ENCODE data around the gene MPZL2. TPM values are rescaled to one million over a fixed set of nuclear protein-coding genes. Genes with fewer than 3 reads are reported as not detected.

Gene MPZL2
- total and polyA plus RNA-seq, 2 of the 8 experiments (the other 6 are each of a cell fraction or from before 2014, with no cell fraction given) = 2.4 to 3.2 TPM

- Histone ChIP-seq H4K20me1 (replicated peaks in 1 of 2; ENCODE audit: control insufficient read depth in 1 of 2, insufficient read depth in 2 of 2, low read length in 2 of 2) (no peaks in the 10 kb centered on the region), H4K91ac (replicated peaks; ENCODE audit: insufficient read length, low read length) (no peak overlapping the region), H2AK5ac (ENCODE audit: low read depth, low read length) (no peak overlapping the region), H2BK5ac (ENCODE audit: low read depth, low read length) (no peak overlapping the region), H3K27ac (ENCODE audit: low read depth, low read length) (no peak overlapping the region), H3K4me3 (ENCODE audit: extremely low read depth in 1 of 4, insufficient read depth in 2 of 4, low read depth in 3 of 4, low read length in 4 of 4) (no peak overlapping the region), H4K8ac (ENCODE audit: extremely low read depth, insufficient read depth, low read length) (no peak overlapping the region), H2BK20ac (ENCODE audit: low read length) (no peak overlapping the region), H3K14ac (ENCODE audit: insufficient read length) (no peak overlapping the region), H3K4ac (replicated peaks; ENCODE audit: insufficient read length, low read depth, low read length) (no peak overlapping the region), H3K23ac (ENCODE audit: insufficient read length) (no peak overlapping the region), H3K23me2 (ENCODE audit: low read depth, low read length) (no peaks in the 10 kb centered on the region), H3K56ac (replicated peaks; ENCODE audit: insufficient read length, low read depth, low read length) (no peak overlapping the region), H3K79me2 (ENCODE audit: control insufficient read depth in 1 of 2, insufficient read depth in 2 of 2, low read length in 2 of 2) (no peaks in the 10 kb centered on the region), H3K36me3 (ENCODE audit: control insufficient read depth in 2 of 4, insufficient read depth in 4 of 4, low read length in 3 of 4) (no peaks in the 10 kb centered on the region), H3K9me3 (ENCODE audit: insufficient read depth in 2 of 2, low read depth in 1 of 2, low read length in 1 of 2) (no peaks in the 10 kb centered on the region), H3K27me3 (replicated peaks in 1 of 4; ENCODE audit: control insufficient read depth in 3 of 4, extremely low read depth in 1 of 4, insufficient read depth in 3 of 4, low read length in 3 of 4) (no peaks in the 10 kb centered on the region), H2BK15ac (ENCODE audit: low read length) (no peak overlapping the region), H2BK12ac (ENCODE audit: low read depth, low read length) (no peak overlapping the region), H3K4me2 (ENCODE audit: insufficient read depth in 1 of 2, low read depth in 2 of 2, low read length in 2 of 2) (no peak overlapping the region), H3K9ac (replicated peaks in 1 of 4; ENCODE audit: extremely low read depth in 1 of 4, low read depth in 3 of 4, low read length in 3 of 4) (no peak overlapping the region), H2AFZ (ENCODE audit: low read length) (no peak overlapping the region), H4K5ac (ENCODE audit: insufficient read length, low read depth, low read length) (no peak overlapping the region), H3K79me1 (ENCODE audit: low read depth, low read length) (no peaks in the 10 kb centered on the region), H3K4me1 (replicated peaks in 1 of 4; ENCODE audit: control insufficient read depth in 3 of 4, insufficient read depth in 4 of 4, low read length in 3 of 4) (no peaks in the 10 kb centered on the region), H3K18ac (ENCODE audit: extremely low read depth, low read length) (no peak overlapping the region), H2BK120ac (replicated peaks; ENCODE audit: low read depth, low read length) (no peak overlapping the region)
- ChIA-PET CTCF (ENCODE audit: partially characterized antibody) (interaction anchor here (0.6 to 2.0 kb wide), 6 partner anchors 10 to 170 kb away, joined by 3 to 10 read pairs (median 3); no protein-coding TSS in a partner anchor), POLR2A (ENCODE audit: partially characterized antibody) (interaction anchor here (0.7 kb wide), 1 partner anchor 49 kb away, joined by 3 read pairs; the partner anchor contains the start of gene MPZL3)
- WGBS, 2 experiments (ENCODE audit: extremely low coverage in 1 of 2, insufficient coverage in 1 of 2, insufficient read length in 1 of 2, insufficient replicate concordance in 2 of 2, low coverage in 1 of 2, low lambda C conversion rate in 2 of 2, missing lambda C conversion rate in 1 of 2) = 84% methylated on average over 8 of the region's 8 CpGs; no CpG with 5 or more reads in 1 of the 2 experiments
- FAIRE-seq = no peak
- DNase-seq (ENCODE audit: low read depth in 1 of 2, low spot score in 2 of 2) = no peak
- TF ChIP-seq USF2 (IDR thresholded peaks at IDR 0.05; ENCODE audit: low read length) (no peak), SP1 (IDR thresholded peaks at IDR 0.05; ENCODE audit: low read depth, low read length) (no peak), RAD21 (IDR thresholded peaks at IDR 0.05 in 1 of 2, conservative IDR thresholded peaks at IDR 0.05 in 1 of 2; ENCODE audit: low read depth in 2 of 2, low read length in 2 of 2) (no peak), SRF (IDR thresholded peaks at IDR 0.05; ENCODE audit: low read depth, low read length) (no peak), TAF1 (IDR thresholded peaks at IDR 0.05; ENCODE audit: low read depth, low read length) (no peak), CHD2 (IDR thresholded peaks at IDR 0.05; ENCODE audit: low read length) (no peak), CBX8 (IDR thresholded peaks at IDR 0.05; ENCODE audit: borderline replicate concordance, low read depth, low read length) (no peak), RBBP5 (IDR thresholded peaks at IDR 0.05; ENCODE audit: borderline replicate concordance, low read depth, low read length) (no peak), RFX5 (IDR thresholded peaks at IDR 0.05; ENCODE audit: borderline replicate concordance, low read depth, low read length) (no peak), YY1 (IDR thresholded peaks at IDR 0.05; ENCODE audit: low read depth, low read length) (no peak)
Measured at GRCh38 chr11:118301600-118302195, 37.6 kb upstream of the MPZL2 start.

Measured in H1 (cell line).